Measurements from ENCODE around the gene MAT1A.

GRCh38 chr10:80268938-80269588, 20.4 kb downstream of the MAT1A start:
- TF ChIP-seq ZFX (IDR thresholded peaks at IDR 0.05; ENCODE audit: borderline replicate concordance), result no peak
- TF ChIP-seq, protein P1, sequence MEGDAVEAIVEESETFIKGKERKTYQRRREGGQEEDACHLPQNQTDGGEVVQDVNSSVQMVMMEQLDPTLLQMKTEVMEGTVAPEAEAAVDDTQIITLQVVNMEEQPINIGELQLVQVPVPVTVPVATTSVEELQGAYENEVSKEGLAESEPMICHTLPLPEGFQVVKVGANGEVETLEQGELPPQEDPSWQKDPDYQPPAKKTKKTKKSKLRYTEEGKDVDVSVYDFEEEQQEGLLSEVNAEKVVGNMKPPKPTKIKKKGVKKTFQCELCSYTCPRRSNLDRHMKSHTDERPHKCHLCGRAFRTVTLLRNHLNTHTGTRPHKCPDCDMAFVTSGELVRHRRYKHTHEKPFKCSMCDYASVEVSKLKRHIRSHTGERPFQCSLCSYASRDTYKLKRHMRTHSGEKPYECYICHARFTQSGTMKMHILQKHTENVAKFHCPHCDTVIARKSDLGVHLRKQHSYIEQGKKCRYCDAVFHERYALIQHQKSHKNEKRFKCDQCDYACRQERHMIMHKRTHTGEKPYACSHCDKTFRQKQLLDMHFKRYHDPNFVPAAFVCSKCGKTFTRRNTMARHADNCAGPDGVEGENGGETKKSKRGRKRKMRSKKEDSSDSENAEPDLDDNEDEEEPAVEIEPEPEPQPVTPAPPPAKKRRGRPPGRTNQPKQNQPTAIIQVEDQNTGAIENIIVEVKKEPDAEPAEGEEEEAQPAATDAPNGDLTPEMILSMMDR (IDR thresholded peaks at IDR 0.05), result no peak

All from 22Rv1 (cell line).